Activated CD4-positive, alpha-beta T cell treated with anti-CD3 and anti-CD28 coated beads for 1 hour (primary cell): ENCODE results near the gene RETN.

Experiments used
- DNase-seq: peaks from one replicate; pipeline ENCODE4 v3.0.0-alpha.2; 2020

The RETN gene

GRCh38 chr19:7685546-7686445 is 16.9 kb downstream of the RETN start:
- DNase-seq: no peak

GRCh38 chr19:7687177-7687576 is 18.3 kb downstream of the RETN start:
- no peak for DNase-seq

- DNase-seq: no peak
Measured at GRCh38 chr19:7689165-7689564, 20.3 kb downstream of the RETN start.

GRCh38 chr19:7690779-7691258 is 22.0 kb downstream of the RETN start:
- no peak for DNase-seq

- no peak for DNase-seq
Measured at GRCh38 chr19:7691497-7691896, 22.6 kb downstream of the RETN start.

- no peak for DNase-seq
Measured at GRCh38 chr19:7692417-7693088, 23.7 kb downstream of the RETN start.

GRCh38 chr19:7694499-7694898 is 25.6 kb downstream of the RETN start:
- DNase-seq: no peak

- DNase-seq: no peak
Measured at GRCh38 chr19:7697721-7698287, 29.0 kb downstream of the RETN start.

GRCh38 chr19:7698583-7698982 is 29.7 kb downstream of the RETN start:
- no peak for DNase-seq

- DNase-seq: no peak
Measured at GRCh38 chr19:7699003-7699402, 30.2 kb downstream of the RETN start.

- DNase-seq: no peak
Measured at GRCh38 chr19:7699417-7700401, 30.9 kb downstream of the RETN start.

- DNase-seq: no peak
Measured at GRCh38 chr19:7701049-7701653, 32.3 kb downstream of the RETN start.

GRCh38 chr19:7701654-7702457 is 33.0 kb downstream of the RETN start, which contains the start of gene FCER2:
Gene FCER2 (minus strand): TSS chr19:7702131. CDS start chr19:7699760, 2,371 bp downstream.
- DNase-seq: no peak

- DNase-seq: no peak
Measured at GRCh38 chr19:7703332-7703731, 34.5 kb downstream of the RETN start.

- DNase-seq: no peak
Measured at GRCh38 chr19:7704280-7705060, 35.6 kb downstream of the RETN start.

GRCh38 chr19:7705387-7706187 is 36.7 kb downstream of the RETN start:
- peak; percentile 55 for DNase-seq

- no peak for DNase-seq
Measured at GRCh38 chr19:7706188-7706954, 37.5 kb downstream of the RETN start.

- no peak for DNase-seq
Measured at GRCh38 chr19:7706955-7707456, 38.2 kb downstream of the RETN start.
